Measurements from ENCODE around the gene ACSL1.

Gene ACSL1

GRCh38 chr4:184863916-184864315 lies 38.1 kb upstream of the ACSL1 start:
- Histone ChIP-seq H3K4me3 (ENCODE audit: low read length) (no peak overlapping the region), H3K4me1 (ENCODE audit: low read length) (peaks cover 19% of the 10 kb centered on the region), H3K4me2 (ENCODE audit: low read length) (no peak overlapping the region), H3K27ac (ENCODE audit: low read length) (no peak overlapping the region), H2AFZ (ENCODE audit: low read depth, low read length) (no peak overlapping the region), H4K20me1 (ENCODE audit: insufficient read depth, low read length) (no peaks in the 10 kb centered on the region), H3K9ac (ENCODE audit: low read length) (no peak overlapping the region), H3K79me2 (ENCODE audit: low read length) (no peaks in the 10 kb centered on the region), H3K27me3 (ENCODE audit: low read depth, low read length) (no peaks in the 10 kb centered on the region), H3K36me3 (replicated peaks; ENCODE audit: low read depth, low read length) (no peaks in the 10 kb centered on the region), H3K9me3 (ENCODE audit: insufficient read depth, low read length) (no peaks in the 10 kb centered on the region)
- no peak for TF ChIP-seq CTCF (IDR thresholded peaks at IDR 0.05; ENCODE audit: low read depth, low read length)
- no peak for TF ChIP-seq EZH2phosphoT487 (IDR thresholded peaks at IDR 0.05; ENCODE audit: low read depth)

GRCh38 chr4:184861047-184861446 lies 35.3 kb upstream of the ACSL1 start:
- H3K4me2 ChIP-seq (ENCODE audit: low read length) = peak overlapping the region; percentile 80; the same call in 1 of the 2 replicates
- H3K27ac ChIP-seq (ENCODE audit: low read length) = no peak overlapping the region
- H3K9ac ChIP-seq (ENCODE audit: low read length) = no peak overlapping the region
- peaks cover 26% of the 10 kb centered on the region for H3K4me1 ChIP-seq (ENCODE audit: low read length)
- no peaks in the 10 kb centered on the region for H3K9me3 ChIP-seq (ENCODE audit: insufficient read depth, low read length)
- H3K36me3 ChIP-seq (replicated peaks; ENCODE audit: low read depth, low read length) = no peaks in the 10 kb centered on the region
- no peak overlapping the region for H2AFZ ChIP-seq (ENCODE audit: low read depth, low read length)
- no peaks in the 10 kb centered on the region for H4K20me1 ChIP-seq (ENCODE audit: insufficient read depth, low read length)
- TF ChIP-seq EZH2phosphoT487 (IDR thresholded peaks at IDR 0.05; ENCODE audit: low read depth) (no peak), CTCF (IDR thresholded peaks at IDR 0.05; ENCODE audit: low read depth, low read length) (no peak)
- H3K4me3 ChIP-seq (ENCODE audit: low read length) = no peak overlapping the region
- H3K27me3 ChIP-seq (ENCODE audit: low read depth, low read length) = no peaks in the 10 kb centered on the region
- H3K79me2 ChIP-seq (ENCODE audit: low read length) = no peaks in the 10 kb centered on the region

GRCh38 chr4:184860018-184860779 lies 34.4 kb upstream of the ACSL1 start:
- Histone ChIP-seq H2AFZ (ENCODE audit: low read depth, low read length) (no peak overlapping the region), H3K36me3 (replicated peaks; ENCODE audit: low read depth, low read length) (no peaks in the 10 kb centered on the region), H3K27ac (ENCODE audit: low read length) (peak overlapping the region; percentile 35; the same call in 1 of the 2 replicates), H4K20me1 (ENCODE audit: insufficient read depth, low read length) (no peaks in the 10 kb centered on the region), H3K4me1 (ENCODE audit: low read length) (peaks cover 34% of the 10 kb centered on the region), H3K27me3 (ENCODE audit: low read depth, low read length) (no peaks in the 10 kb centered on the region), H3K4me2 (ENCODE audit: low read length) (peak overlapping the region; percentile 80), H3K9me3 (ENCODE audit: insufficient read depth, low read length) (no peaks in the 10 kb centered on the region), H3K79me2 (ENCODE audit: low read length) (no peaks in the 10 kb centered on the region), H3K4me3 (ENCODE audit: low read length) (peak overlapping the region; percentile 66), H3K9ac (ENCODE audit: low read length) (peak overlapping the region; percentile 30; the same call in 1 of the 2 replicates)
- no peak for TF ChIP-seq EZH2phosphoT487 (IDR thresholded peaks at IDR 0.05; ENCODE audit: low read depth)
- TF ChIP-seq CTCF (IDR thresholded peaks at IDR 0.05; ENCODE audit: low read depth, low read length) = no peak

GRCh38 chr4:184857441-184858121 lies 31.8 kb upstream of the ACSL1 start:
- no peak overlapping the region for H3K4me2 ChIP-seq (ENCODE audit: low read length)
- H3K27me3 ChIP-seq (ENCODE audit: low read depth, low read length) = no peaks in the 10 kb centered on the region
- no peaks in the 10 kb centered on the region for H3K9me3 ChIP-seq (ENCODE audit: insufficient read depth, low read length)
- H3K4me3 ChIP-seq (ENCODE audit: low read length) = no peak overlapping the region
- no peak overlapping the region for H2AFZ ChIP-seq (ENCODE audit: low read depth, low read length)
- H3K79me2 ChIP-seq (ENCODE audit: low read length) = no peaks in the 10 kb centered on the region
- H3K36me3 ChIP-seq (replicated peaks; ENCODE audit: low read depth, low read length) = no peaks in the 10 kb centered on the region
- no peak overlapping the region for H3K9ac ChIP-seq (ENCODE audit: low read length)
- TF ChIP-seq CTCF (IDR thresholded peaks at IDR 0.05; ENCODE audit: low read depth, low read length) (no peak), EZH2phosphoT487 (IDR thresholded peaks at IDR 0.05; ENCODE audit: low read depth) (no peak)
- no peak overlapping the region for H3K27ac ChIP-seq (ENCODE audit: low read length)
- H3K4me1 ChIP-seq (ENCODE audit: low read length) = peaks cover 44% of the 10 kb centered on the region
- no peaks in the 10 kb centered on the region for H4K20me1 ChIP-seq (ENCODE audit: insufficient read depth, low read length)

Measured in OCI-LY3 (cell line).